Large intestine (tissue), 12 donors: ENCODE data around the gene TNNC1. TPM values are rescaled to one million over a fixed set of nuclear protein-coding genes. Genes with fewer than 3 reads are reported as not detected.

ENCODE experiments used
- DNase-seq, 2 donors: peaks; one replicate each; pipeline versions ENCODE4 v3.0.0 to v3.0.0-alpha.2; 2013
- H3K27ac ChIP-seq: one replicate; pipeline ENCODE4 v1.5.1; 2013; ENCODE audit warnings: low read length
- H3K27me3 ChIP-seq: 2 replicates; pipeline ENCODE4 v1.6.1; 2013; ENCODE audit warnings: low read length; ENCODE audit not compliant: control insufficient read depth, insufficient read depth
- H3K36me3 ChIP-seq: 2 replicates; pipeline ENCODE4 v1.6.1; 2013; ENCODE audit warnings: low read length; ENCODE audit not compliant: control insufficient read depth, insufficient read depth
- H3K4me1 ChIP-seq: one replicate; pipeline ENCODE4 v1.6.1; 2013; ENCODE audit warnings: low read length; ENCODE audit not compliant: control insufficient read depth, insufficient read depth
- H3K4me3 ChIP-seq: one replicate; pipeline ENCODE4 v1.5.1; 2013; ENCODE audit warnings: low read length
- H3K9me3 ChIP-seq: one replicate; pipeline ENCODE4 v1.6.1; 2013; ENCODE audit warnings: mild to moderate bottlenecking, low read depth, low read length, moderate library complexity; ENCODE audit not compliant: control insufficient read depth
- WGBS: methylation state at CpG from one replicate; pipeline ENCODE4 v1.1.5; 2013; ENCODE audit warnings: low lambda C conversion rate; ENCODE audit not compliant: insufficient coverage; 5-methylcytosine and 5-hydroxymethylcytosine counted together
- long read RNA-seq, 11 donors: transcript quantifications; one replicate each; lab custom pipeline, GENCODE V29; 2026
- polyA plus RNA-seq: library from polyadenylated mRNA; unstranded; fragments of 120-200 nt; gene quantifications from one replicate; pipeline ENCODE4 v1.2.1, GENCODE V29; 2013

TNNC1 gene
- 1.8 TPM for polyA plus RNA-seq
- long read RNA-seq, donor 1, partial matches to known transcripts, result 0 of 4 reads
- long read RNA-seq, donor 1, other reads (novel, unspliced or antisense), result 0 of 4 reads
- long read RNA-seq, donor 2, result 0 reads
- long read RNA-seq, donor 3, result 0 reads
- long read RNA-seq, donor 4, partial matches to known transcripts, result 0 of 1 reads
- long read RNA-seq, donor 4, other reads (novel, unspliced or antisense), result 0 of 1 reads
- long read RNA-seq, donor 5, partial matches to known transcripts, result 0 of 1 reads
- long read RNA-seq, donor 5, other reads (novel, unspliced or antisense), result 0 of 1 reads
- long read RNA-seq, donor 6, result 0 reads
- long read RNA-seq, donor 7, partial matches to known transcripts, result 0 of 1 reads
- long read RNA-seq, donor 7, other reads (novel, unspliced or antisense), result 0 of 1 reads
- long read RNA-seq, donor 8, partial matches to known transcripts, result 0 of 3 reads
- long read RNA-seq, donor 8, other reads (novel, unspliced or antisense), result 0 of 3 reads
- long read RNA-seq, donor 9, partial matches to known transcripts, result 0 of 1 reads
- long read RNA-seq, donor 9, other reads (novel, unspliced or antisense), result 0 of 1 reads
- long read RNA-seq, donor 10, result 0 reads
- long read RNA-seq, donor 11, result 0 reads

DNA sequence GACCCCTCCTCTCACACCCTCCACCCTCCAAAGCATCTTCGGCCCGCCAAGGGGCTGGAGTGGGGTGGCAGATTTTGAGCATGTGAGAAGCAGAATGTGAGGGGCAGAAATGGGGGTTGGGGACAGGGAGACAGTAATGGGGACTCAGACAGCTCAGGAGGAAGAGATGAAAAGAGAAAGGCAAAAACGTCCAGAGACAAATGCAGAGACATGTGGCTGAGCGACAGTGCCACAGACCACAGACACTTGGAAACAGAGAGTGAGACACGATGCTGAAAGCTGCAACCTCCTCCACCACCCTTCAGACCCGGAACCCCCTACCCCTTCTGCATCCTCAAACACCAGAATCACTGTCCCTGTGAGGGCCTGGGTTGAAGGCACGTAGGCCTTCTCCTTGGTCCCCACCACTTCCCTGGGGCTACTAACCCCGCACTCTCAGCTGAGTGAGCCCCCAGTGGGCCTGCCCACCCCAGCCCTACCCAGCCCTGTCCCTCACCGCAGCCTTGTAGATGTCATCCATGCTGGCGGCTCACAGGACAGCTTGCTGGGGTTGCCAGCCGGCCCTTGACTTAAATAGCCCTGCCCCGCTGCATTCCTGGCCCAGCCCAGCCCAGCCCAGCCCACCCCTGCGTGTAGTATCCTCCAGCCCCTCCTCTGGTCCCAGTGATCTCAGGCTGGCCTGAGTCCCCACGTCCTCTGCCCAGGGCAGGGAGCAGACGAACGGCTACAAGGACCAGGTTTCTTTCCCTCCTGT, at the start of gene TNNC1:
TNNC1 (minus strand) TSS at position 546 of the 754 bp plus-strand sequence; CDS start at position 520, 26 bp downstream.
- no peaks in the 10 kb centered on the region for H3K9me3 ChIP-seq
- peak within 1 kb of the TSS; percentile 76 for H3K27ac ChIP-seq
- peaks cover 11% of the 10 kb centered on the region for H3K36me3 ChIP-seq
- peak within 1 kb of the TSS; percentile 98 for H3K4me3 ChIP-seq
- peak in 1 of 2 donors; percentile 14 for DNase-seq
- WGBS, result 100% methylated on average over 1 of the region's 16 CpGs
- no peaks in the 10 kb centered on the region for H3K27me3 ChIP-seq
- peaks cover 27% of the 10 kb centered on the region for H3K4me1 ChIP-seq

DNA sequence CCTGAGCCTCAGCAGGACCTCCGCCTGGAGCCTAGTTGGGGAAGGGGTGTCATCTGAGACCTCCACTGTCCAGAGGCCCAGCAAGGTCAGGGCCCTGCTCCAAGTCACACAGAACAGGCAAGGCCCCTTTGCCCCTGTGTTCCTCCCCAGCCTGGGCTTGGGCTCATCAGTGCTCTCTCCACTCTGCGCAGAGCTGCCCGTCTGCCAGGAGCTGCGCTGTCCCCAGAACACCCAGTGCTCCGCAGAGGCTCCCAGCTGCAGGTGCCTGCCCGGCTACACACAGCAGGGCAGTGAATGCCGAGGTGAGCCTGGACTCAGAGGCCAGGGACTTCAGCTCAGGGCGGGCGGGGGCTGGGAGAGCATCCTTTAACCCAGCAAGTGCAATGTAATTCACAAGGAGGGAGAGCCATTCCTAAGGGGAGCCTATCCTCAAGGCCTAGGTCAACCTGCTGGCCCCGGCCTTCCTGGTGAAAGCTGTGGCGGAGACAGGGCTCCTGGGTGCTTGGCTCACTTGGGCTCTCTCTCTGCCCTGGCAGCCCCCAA, 49.0 kb upstream of the TNNC1 start:
- Histone ChIP-seq H3K27me3 (no peaks in the 10 kb centered on the region), H3K9me3 (no peaks in the 10 kb centered on the region), H3K4me1 (no peaks in the 10 kb centered on the region), H3K4me3 (no peak overlapping the region), H3K27ac (no peak overlapping the region), H3K36me3 (no peaks in the 10 kb centered on the region)
- no CpG with 5 or more reads among the region's 11 CpGs for WGBS
- DNase-seq, result no peak

DNA sequence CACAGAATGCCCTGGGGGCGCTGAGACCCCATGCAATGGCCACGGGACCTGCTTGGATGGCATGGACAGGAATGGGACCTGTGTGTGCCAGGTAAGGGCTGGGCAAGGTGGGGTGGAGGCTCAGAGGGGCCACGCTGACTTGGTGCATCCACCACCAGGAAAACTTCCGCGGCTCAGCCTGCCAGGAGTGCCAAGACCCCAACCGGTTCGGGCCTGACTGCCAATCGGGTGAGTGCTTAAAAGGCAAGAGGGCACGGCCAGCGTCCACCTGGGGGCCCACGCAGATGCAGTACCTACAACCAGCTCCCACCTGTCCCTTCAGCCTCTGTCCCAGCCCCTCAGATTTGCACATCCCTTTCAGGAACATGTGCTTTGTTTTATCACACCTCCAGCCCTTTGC, 48.2 kb upstream of the TNNC1 start:
- H3K36me3 ChIP-seq, result no peaks in the 10 kb centered on the region
- no peak for DNase-seq
- WGBS, result no CpG with 5 or more reads among the region's 11 CpGs
- no peak overlapping the region for H3K27ac ChIP-seq
- H3K4me1 ChIP-seq, result no peaks in the 10 kb centered on the region
- no peak overlapping the region for H3K4me3 ChIP-seq
- no peaks in the 10 kb centered on the region for H3K9me3 ChIP-seq
- no peaks in the 10 kb centered on the region for H3K27me3 ChIP-seq

DNA sequence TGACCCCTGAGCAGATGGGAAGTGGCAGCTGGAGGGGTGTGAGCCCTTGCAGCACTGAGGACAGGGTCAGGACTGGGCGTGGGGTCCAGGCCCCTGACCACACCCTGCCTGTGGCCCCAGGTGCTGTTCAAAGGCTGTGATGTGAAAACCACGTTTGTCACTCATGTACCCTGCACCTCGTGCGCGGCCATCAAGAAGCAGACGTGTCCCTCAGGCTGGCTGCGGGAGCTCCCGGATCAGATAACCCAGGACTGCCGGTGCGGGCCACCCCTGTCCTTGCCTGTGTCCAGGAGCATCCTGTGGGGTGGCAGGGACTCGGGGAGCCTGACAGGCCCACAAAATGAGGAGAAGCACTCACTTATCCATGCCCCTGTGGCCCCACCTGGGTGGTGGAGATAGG, 47.2 kb upstream of the TNNC1 start:
- no CpG with 5 or more reads among the region's 11 CpGs for WGBS
- Histone ChIP-seq H3K4me1 (no peaks in the 10 kb centered on the region), H3K27ac (no peak overlapping the region), H3K9me3 (no peaks in the 10 kb centered on the region), H3K36me3 (no peaks in the 10 kb centered on the region), H3K27me3 (no peaks in the 10 kb centered on the region), H3K4me3 (no peak overlapping the region)
- DNase-seq, result no peak

DNA sequence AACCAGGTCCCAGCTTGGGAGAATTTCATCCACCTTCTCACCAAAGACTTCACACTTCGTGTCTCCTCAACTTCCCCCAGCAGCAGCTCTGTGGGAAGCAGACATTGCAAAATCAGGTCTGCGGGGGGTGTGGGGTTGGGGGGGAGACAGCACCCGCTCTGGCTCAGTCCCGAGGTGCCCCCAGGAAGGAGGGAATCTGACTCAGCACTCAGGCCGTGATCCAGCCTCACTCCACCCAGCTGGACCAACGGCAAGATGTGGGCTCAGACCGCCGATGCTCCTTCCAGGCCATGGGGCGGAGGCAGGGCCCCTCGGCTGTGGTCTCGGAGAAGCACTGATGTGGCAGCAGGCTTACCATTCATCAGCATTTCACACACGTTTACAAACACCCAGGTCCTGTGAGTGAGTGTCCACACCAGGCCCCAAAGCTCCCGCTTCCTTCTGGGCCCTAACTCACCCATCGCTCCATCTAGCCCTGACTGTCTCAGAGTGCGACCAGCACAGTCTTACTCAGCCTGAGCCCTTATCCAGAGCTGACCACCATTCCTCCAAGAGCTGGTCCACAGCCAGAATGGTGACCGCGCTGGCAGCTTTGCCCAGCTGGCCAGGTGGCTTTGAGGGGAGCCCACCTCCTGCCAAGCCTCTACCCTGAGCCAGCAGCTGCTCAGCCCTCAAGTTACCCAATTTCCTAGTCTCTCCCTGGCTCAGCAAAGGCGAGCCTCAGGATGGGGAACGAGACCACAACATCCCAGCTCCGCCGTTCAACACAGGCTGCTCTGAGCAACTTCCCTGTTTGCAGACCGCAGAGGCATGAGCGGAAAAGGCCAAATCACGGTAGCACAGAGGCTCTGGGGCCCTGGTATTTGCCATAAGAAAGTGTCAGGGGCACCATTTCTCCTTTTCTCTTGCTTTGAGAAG, 44.6 kb upstream of the TNNC1 start:
- DNase-seq, result no peak
- peaks cover 2% of the 10 kb centered on the region for H3K36me3 ChIP-seq
- H3K4me3 ChIP-seq, result no peak overlapping the region
- H3K4me1 ChIP-seq, result no peaks in the 10 kb centered on the region
- no peaks in the 10 kb centered on the region for H3K27me3 ChIP-seq
- no peak overlapping the region for H3K27ac ChIP-seq
- no CpG with 5 or more reads among the region's 24 CpGs for WGBS
- H3K9me3 ChIP-seq, result no peaks in the 10 kb centered on the region

DNA sequence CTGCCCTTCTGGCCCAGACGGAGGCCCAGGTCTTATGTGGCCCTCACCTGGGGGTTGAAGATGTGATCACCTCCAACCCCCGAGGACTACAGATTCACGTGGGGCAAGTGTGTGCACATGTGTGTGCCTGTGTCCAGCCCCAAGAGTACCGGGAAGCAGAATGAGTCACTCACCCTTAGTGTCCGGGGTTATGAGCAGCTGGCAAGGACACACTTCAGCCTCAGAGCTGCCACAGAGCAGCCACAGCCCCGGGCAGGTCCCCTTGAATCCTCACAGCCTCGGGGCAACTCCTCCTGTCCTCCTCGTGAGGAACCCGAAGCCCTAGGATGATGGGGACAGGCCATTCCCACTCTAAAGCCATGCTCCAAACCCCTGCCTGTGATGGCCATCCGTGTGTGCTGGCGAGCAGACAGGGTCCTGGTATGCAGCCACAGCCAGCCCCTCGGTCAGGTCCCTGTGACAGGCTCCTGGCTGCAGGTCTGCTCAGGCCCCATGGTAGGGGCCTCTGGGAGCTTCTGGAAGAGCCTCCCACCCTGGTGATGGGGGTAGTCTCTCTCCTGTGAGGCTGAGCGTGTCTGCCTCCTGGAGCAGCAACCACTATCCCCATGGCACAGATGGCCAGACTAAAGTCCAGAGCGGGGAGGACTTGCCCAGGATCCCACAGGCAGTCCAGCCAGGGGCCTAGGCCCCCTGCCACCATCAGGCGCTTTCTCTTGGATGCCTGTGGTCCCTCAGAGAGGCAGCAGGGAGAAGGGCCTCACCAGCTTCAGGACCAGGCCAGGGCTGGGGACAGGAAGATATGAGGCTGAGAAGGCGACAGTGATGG, 42.1 kb upstream of the TNNC1 start:
- no peaks in the 10 kb centered on the region for H3K9me3 ChIP-seq
- no peaks in the 10 kb centered on the region for H3K27me3 ChIP-seq
- H3K4me3 ChIP-seq, result peak overlapping the region; percentile 16
- no peak overlapping the region for H3K27ac ChIP-seq
- no peaks in the 10 kb centered on the region for H3K4me1 ChIP-seq
- WGBS, result no CpG with 5 or more reads among the region's 16 CpGs
- H3K36me3 ChIP-seq, result peaks cover 26% of the 10 kb centered on the region
- DNase-seq, result no peak

DNA sequence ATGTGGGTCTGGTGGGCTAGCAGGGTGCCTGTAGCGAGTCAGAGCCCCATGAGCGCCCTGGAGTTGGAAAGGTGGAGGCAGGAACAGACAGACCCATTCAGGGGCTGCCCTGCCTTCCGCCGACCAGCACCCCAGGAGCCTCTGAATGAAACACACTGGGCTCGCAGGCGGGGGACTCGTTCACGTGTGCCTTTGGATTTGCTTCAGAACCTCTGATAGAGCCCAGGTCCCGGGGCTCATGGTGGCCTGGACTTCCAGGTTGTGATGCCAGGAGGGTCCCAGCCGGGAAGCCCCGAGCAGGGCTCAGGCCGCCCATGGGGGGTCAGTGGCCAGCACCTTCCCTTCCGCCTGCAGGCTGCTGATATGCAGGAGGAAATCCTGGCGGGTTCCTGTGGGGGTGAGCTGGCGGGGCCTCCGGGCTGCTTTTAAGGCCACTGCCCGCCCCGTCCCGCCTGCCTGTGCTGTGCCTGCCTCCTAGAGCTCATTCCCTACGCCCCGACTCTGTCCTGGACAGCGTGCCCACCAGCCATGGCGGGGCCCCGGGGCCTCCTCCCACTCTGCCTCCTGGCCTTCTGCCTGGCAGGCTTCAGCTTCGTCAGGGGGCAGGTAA, 41.1 kb upstream of the TNNC1 start, which contains the start of gene STAB1:
STAB1 (plus strand) TSS at position 453 of the 610 bp plus-strand sequence; CDS start at position 529, 76 bp downstream.
- Histone ChIP-seq H3K4me1 (no peaks in the 10 kb centered on the region), H3K27me3 (no peaks in the 10 kb centered on the region), H3K36me3 (peaks cover 36% of the 10 kb centered on the region), H3K27ac (no peak within 1 kb of the TSS), H3K9me3 (no peaks in the 10 kb centered on the region), H3K4me3 (peak within 1 kb of the TSS; percentile 16)
- WGBS, result no CpG with 5 or more reads among the region's 25 CpGs
- DNase-seq, result no peak

DNA sequence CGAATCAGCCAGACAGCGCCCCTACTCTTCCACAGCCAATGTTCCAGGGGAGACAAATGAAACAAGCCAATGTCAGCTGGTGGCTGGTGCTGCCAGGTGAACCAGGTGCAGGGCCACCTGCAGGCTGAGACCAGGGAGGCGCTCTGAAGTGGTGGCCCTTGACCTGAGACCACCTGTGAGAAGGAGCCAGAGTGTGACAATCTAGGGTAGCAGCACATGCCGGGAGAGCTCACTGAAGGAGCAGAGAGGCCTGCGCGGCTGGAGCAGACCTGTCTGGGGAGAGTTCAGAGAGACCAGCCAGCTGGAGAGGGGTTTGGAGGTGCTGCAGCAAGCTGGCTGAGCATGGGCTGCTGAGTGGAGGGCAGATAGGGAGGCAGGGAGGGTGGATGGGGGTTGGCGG, 40.6 kb upstream of the TNNC1 start:
- H3K4me3 ChIP-seq, result no peak overlapping the region
- WGBS, result no CpG with 5 or more reads among the region's 7 CpGs
- no peak overlapping the region for H3K27ac ChIP-seq
- H3K9me3 ChIP-seq, result no peaks in the 10 kb centered on the region
- peaks cover 41% of the 10 kb centered on the region for H3K36me3 ChIP-seq
- no peak for DNase-seq
- H3K27me3 ChIP-seq, result no peaks in the 10 kb centered on the region
- no peaks in the 10 kb centered on the region for H3K4me1 ChIP-seq
